ENCODE data around the gene MAD2L1.

GRCh38 chr4:120049732-120050494 is 16.7 kb downstream of the MAD2L1 start:
- TF ChIP-seq CTCF (IDR thresholded peaks at IDR 0.05; ENCODE audit: low read length) (peak; percentile 78), EZH2 (IDR thresholded peaks at IDR 0.05; ENCODE audit: borderline replicate concordance, low read length) (no peak)

Data from OCI-LY1 (cell line).